Stimulated activated CD8-positive, alpha-beta memory T cell treated with anti-CD3 and anti-CD28 coated beads, Interleukin-15, amount 100 ng/mL, for 1 hour (primary cell): ENCODE results near the gene CBR1.

Source experiments
- DNase-seq: peaks from one replicate; pipeline ENCODE4 v3.0.0-alpha.2; 2020; ENCODE audit warnings: low read depth

The CBR1 gene

GRCh38 chr21:36115138-36115730 lies 45.4 kb downstream of the CBR1 start:
- DNase-seq = no peak

DNA sequence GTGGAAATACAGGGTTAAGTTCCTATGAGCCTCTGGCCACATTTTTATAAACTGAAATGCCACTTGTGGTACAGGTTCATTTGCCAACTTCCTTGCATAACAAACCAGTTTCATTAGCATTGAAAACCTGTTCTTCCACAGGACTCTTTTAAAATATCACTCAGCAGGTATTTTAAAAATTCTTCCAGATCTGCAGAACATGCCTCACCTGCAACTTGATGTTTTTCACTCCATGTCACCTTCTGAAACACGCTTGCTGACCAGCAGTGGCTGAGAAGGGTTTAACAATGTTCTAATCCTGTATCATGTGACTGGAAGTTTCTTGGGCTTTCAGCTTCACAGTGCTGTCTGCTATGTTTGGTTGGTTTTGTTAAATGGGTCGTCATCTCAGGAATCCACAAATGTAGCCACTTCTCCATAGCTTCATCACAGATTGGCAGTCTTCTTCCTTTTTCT lies 47.5 kb downstream of the CBR1 start:
- no peak for DNase-seq

GRCh38 chr21:36120304-36120888 lies 50.6 kb downstream of the CBR1 start:
- DNase-seq = no peak
